NCI-H1694 treated with DMSO at 0.1 percent for 48 hours (cell line): ENCODE results near the gene PRSS58.

Experiments used
- DNase-seq: peaks from one replicate; lab custom pipeline; 2025; lab: John Stamatoyannopoulos, UW

Gene PRSS58, protein sequence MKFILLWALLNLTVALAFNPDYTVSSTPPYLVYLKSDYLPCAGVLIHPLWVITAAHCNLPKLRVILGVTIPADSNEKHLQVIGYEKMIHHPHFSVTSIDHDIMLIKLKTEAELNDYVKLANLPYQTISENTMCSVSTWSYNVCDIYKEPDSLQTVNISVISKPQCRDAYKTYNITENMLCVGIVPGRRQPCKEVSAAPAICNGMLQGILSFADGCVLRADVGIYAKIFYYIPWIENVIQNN

GRCh38 chr7:142257958-142258357 is at the start of gene PRSS58:
Gene PRSS58, minus strand, starts transcription at chr7:142258058. Its CDS starts 351 bp downstream, at chr7:142257707.
- no peak for DNase-seq

DNA sequence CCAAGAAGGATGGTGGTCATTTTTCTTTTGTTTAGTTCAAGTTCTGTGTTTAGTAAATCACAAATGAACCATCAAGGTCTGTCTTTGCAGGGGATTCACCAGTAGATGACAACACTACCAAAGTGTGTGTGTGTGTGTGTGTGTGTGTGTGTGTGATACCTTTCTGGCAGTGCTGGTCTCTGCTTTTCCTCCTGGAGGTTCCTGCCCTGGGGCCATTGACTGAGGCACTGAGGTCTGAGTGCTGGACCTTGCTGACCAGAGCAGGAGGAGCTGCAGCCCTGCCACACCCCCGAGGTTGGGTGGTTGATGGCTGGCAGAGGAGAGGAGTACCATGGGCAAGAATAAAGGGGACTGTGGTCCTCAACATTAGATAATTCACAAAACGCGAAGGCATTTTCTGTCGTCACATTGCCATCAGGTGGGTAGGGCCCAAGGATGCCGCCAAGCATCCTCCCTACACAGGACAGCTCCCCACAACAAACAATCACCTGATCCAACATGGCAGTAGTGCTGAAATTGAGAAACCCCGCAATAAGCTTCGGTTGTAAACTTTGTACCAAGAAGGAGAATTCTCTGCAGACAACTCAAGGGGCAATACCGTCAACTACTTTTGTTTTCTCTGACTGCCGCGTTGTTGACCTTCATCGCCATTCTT is 49.5 kb upstream of the PRSS58 start:
- DNase-seq = no peak

DNA sequence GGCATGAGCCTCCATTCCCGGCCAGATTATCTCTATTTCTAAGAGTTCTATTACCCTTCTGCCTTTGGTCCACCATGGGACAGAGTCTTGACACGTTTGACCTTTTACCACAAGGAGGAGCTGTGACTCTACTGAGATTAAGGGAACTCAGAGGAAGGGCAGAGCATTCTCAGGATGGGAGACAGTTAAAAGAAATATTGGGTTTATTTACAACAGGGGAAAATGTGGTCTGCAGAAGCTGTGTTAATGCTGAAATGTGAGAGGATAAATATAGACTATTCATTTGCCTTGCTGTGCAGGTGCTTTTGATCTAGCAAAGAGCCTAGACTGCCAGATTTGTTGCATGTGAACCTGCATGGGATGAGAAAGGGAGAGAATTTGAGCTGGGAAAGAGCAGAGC is 45.8 kb upstream of the PRSS58 start:
- DNase-seq = no peak

GRCh38 chr7:142301923-142302550 is 44.2 kb upstream of the PRSS58 start:
- DNase-seq = no peak

GRCh38 chr7:142301299-142301698 is 43.4 kb upstream of the PRSS58 start:
- DNase-seq = no peak

DNA sequence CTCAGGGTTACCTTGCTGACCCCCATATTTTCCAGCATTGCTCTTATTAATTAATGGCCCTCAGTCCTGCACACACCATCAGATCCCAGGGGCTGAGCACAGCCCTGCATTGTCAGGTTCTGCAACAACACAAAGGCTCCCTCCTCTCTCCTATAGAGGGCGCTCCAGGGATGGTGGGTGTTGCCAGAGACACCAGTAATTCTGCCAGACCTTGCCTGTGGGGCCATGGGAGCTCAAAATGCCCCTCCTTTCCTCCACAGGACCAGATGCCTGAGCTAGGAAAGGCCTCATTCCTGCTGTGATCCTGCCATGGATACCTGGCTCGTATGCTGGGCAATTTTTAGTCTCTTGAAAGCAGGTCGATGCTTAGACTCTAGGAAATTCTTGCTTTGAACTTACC is 42.8 kb upstream of the PRSS58 start:
- DNase-seq = no peak

DNA sequence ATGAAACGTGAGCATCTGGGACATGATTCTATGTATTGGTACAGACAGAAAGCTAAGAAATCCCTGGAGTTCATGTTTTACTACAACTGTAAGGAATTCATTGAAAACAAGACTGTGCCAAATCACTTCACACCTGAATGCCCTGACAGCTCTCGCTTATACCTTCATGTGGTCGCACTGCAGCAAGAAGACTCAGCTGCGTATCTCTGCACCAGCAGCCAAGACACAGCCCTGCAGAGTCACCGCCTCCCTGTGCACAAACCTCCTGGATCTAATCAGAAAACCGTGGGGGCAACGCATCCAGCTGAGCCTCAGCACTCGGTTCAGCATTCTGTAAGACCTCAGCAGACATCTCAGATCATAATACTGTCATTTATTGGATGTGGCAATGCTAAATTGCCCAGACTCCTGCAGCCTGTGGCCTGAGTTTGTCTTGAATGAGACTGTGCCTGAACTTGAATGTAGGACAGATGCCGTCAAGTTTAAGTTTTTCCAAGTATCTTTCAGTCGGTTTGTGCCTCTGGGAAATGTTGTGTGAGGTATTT is 41.5 kb upstream of the PRSS58 start:
- no peak for DNase-seq

GRCh38 chr7:142298627-142299026 is 40.8 kb upstream of the PRSS58 start:
- DNase-seq = no peak

DNA sequence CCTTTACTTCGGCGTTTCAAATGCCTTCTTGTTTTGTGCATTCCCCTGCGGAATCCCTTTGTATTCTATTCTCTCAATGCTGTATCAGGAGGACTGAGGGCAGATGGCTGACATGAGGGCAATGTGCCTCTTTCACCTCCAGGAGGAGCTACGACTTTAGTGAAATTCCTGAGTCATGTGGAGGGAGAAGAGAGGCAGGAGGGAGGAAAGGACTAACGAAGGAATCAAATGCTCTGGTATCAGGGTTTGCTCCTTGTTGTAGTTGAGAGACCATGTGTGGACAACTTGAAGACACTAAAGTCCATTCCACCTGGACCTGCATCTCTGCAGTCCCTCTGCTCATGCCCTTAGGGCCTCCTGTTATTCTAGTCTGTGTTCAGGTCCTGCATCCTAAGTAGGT is 40.2 kb upstream of the PRSS58 start:
- DNase-seq = no peak

DNA sequence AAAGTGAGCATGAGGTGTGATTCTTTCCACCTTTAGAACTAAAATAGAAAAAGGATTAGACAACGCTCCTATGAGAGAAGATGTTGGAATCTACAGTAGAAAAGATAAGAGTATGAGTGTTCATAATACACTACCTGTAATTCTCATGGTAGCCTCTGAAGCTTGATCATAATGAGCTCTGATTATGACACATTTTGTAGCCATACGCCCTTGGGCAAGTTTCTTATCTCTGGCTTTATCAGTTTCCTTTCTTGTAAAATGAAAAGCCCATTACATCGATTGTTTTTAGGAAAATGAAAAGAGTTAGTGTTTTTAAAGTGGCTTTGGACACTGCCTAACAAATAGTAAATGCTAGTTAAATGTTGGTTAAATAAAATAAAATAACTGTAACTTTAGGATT is 22.4 kb upstream of the PRSS58 start:
- DNase-seq = no peak

DNA sequence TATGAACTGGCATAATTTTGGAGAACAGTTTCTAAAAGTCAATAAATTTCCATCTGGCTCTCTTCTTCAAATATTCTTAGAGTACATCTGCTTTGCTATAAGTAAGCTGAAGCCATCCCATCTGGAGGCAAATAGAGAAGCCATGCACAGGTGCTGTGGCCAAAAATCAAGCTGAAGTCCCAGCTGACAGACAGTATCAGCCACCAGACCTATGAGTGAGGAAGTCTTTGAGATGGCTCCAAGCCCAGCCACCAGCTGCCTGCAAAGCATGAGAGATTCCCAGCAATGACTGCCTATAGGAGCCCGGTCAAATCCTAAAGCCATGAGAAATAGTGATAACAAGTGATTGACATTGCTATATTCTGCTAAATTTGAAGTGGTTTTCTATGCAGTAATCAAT is 21.7 kb upstream of the PRSS58 start:
- DNase-seq = no peak

GRCh38 chr7:142275028-142275427 is 17.2 kb upstream of the PRSS58 start:
- no peak for DNase-seq

DNA sequence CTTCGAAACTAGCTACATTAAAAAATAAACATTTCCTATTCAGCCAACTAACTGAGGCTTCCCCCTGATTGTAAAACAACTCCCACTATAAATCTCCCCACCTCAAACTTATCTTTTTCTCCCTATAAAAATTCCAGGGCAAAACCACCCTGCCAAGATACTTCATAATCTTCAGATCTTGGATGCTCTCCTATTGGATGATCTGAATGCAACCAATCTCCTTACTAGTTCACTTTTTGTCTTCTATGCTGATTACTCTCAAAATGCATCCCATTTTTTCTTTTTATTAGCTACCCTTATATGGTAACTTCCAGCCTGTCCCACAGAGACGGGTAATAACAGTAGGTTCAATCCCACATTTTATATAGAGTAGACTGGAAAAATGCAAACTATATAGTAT is 15.0 kb upstream of the PRSS58 start:
- DNase-seq = no peak

DNA sequence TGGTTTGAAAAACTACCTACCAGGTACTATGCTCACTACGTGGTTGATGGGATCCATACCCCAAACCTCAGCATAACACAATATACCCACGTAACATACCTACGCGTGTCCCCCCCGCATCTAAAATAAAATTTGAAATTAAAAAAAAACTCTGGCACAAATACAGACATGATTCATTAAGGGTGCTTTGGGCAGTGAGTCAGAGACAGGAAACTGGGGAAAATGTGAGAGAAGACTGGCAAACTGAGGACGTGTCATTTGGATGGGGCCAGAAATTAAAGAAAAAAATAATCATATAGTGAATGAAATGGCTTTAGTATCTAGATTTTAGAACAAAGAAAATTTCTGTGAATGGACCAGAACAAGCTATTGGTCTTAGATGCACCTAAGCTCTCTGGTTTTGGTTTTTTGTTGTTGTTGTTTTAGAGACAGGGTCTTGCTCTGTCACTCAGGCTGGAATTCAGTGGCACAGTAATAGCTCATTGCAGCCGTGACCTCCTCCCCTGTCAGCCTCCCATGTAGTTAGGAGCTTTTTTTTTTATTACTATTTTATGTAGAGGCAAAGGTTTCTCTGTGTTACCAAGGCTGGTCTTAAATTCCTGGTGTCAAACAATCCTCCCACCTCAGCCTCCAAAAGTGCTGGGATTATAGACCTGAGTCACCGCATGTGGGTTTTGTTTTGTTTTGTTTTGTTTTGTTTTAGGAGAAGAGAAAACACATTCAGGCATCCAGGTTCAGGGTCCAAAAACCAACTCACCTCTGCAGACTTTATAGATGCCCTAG is 5.9 kb upstream of the PRSS58 start:
- no peak for DNase-seq

DNA sequence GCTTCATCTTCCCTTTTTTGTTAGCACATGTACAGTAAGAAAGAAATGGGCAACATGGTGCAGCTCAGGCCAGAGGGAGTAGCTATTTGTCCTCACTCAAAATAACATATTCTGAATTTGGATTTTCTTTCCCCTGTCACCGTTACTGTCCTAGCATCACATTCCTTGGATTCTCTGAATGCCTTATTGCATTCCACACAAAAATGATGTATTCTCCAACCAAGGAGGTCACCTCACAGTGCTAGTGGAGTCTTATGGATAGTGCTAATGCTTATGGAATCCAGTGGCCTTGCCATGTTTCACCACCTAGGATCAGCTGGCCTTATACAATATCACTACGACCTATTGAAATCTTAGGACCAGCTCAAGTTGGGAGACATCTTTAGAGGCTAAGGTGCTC is 7.2 kb downstream of the PRSS58 start:
- no peak for DNase-seq

- DNase-seq = no peak
Observed at GRCh38 chr7:142249918-142250317, 7.9 kb downstream of the PRSS58 start.

DNA sequence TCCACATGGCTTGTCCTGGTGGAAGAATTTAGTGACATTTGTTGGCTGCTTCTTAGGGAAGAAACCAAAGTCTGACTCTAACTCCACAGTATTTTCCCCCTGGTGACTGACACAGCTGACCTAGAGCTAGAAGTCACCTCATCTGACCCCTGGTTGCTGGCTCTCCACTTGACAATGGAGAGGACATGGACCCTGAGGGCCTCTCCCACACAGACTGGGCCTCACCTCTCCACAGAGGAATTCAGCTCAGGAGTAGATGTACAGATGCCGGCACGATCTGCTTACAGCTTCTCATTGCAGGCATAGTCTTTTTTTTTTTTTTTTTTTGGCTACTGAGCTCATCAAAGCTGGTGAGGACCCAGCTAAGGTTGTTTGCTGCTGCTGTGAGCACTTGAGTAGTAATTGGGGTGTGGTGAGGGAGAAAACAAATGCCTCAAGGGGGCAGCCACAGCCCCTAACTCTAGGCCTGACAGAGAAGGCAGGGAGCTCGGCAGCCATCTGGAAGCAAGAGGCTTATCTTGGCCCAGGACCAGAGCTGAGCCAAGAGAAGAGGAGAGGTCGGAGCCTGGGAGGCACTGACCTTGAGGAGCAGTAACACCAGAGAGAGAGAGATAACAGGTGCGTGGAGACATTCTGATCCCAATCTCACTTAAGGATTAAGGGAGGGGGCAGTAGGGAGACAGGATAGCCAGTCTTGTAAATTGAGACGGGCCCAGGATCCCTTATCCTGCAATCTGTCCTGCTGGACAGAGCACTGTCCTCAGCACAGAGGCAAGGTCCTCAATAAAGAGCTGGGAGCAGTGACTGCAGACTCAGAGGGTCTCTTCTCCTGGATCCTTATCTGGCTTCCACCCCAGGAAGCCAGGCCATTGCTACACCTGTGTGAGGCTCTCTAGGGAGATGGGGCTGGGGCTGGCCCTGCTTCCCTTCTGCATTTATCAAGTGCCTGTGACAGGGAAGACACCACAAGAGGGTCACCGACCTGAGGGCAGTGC is 9.4 kb downstream of the PRSS58 start:
- no peak for DNase-seq

- no peak for DNase-seq
Observed at GRCh38 chr7:142243823-142244222, 14.0 kb downstream of the PRSS58 start.

GRCh38 chr7:142240546-142240945 is 17.3 kb downstream of the PRSS58 start:
- no peak for DNase-seq

- no peak for DNase-seq
Observed at GRCh38 chr7:142231716-142232115, 26.1 kb downstream of the PRSS58 start.

- no peak for DNase-seq
Observed at GRCh38 chr7:142228537-142229104, 29.2 kb downstream of the PRSS58 start.
